Ascending aorta (tissue), 2 donors: ENCODE data around the gene FNDC7. TPM values are rescaled to one million over a fixed set of nuclear protein-coding genes. Genes with fewer than 3 reads are reported as not detected.
"Not testable (repeated sequence)": the region's sequence is repeated elsewhere in the genome, so short reads cannot be mapped to it uniquely, and the experiment has no call there.

ENCODE experiments used
- DNase-seq, 2 donors: peaks; one replicate each; pipeline ENCODE4 v3.0.0-alpha.2; 2019; ENCODE audit warnings: low spot score in 2 of 2
- H3K27ac ChIP-seq, 2 donors: fragments of 200-600 bp; sonication (generic); one replicate each; pipeline ENCODE4 v1.5.1; 2016 to 2017; ENCODE audit warnings: mild to moderate bottlenecking in 1 of 2
- H3K27me3 ChIP-seq: fragments of 200-600 bp; sonication (generic); one replicate; pipeline ENCODE4 v1.5.1; 2017
- H3K36me3 ChIP-seq, 2 donors: fragments of 200-600 bp; sonication (generic); one replicate each; pipeline ENCODE4 v1.5.1; 2016
- H3K4me1 ChIP-seq, 2 donors: fragments of 200-600 bp; sonication (generic); one replicate each; pipeline ENCODE4 v1.5.1; 2016 to 2017; ENCODE audit warnings: mild to moderate bottlenecking in 1 of 2
- H3K4me3 ChIP-seq, 2 donors: fragments of 200-600 bp; sonication (generic); one replicate each; pipeline ENCODE4 v1.5.1; 2016 to 2017; ENCODE audit warnings: mild to moderate bottlenecking in 1 of 2
- H3K9me3 ChIP-seq, 2 donors: fragments of 200-600 bp; sonication (generic); one replicate each; pipeline ENCODE4 v1.5.1; 2016
- intact Hi-C: fragments of 100-400 bp; cut with DNase I; formaldehyde crosslinking; loops from one replicate; pipeline ENCODE4 v1.15.1; 2023
- total RNA-seq: library from RNA; depleted of rRNA; stranded (reverse); fragments of >200 nt; gene quantifications from one replicate; pipeline ENCODE4 v1.1.0, GENCODE V29; 2016
- TF ChIP-seq, protein P1 (sequence below), 3 experiments: fragments of 200-600 bp in 2 of 3; fragments of 450-650 bp in 1 of 3; sonication (generic) in 2 of 3; IDR thresholded peaks; one replicate each; pipeline ENCODE4 v1.5.1; 2016 to 2019; ENCODE audit warnings: antibody characterized with exemption in 3 of 3, mild to moderate bottlenecking in 1 of 3, moderate library complexity in 1 of 3

The FNDC7 gene
- total RNA-seq, 1 donor from 2014 or later, result not detected

DNA sequence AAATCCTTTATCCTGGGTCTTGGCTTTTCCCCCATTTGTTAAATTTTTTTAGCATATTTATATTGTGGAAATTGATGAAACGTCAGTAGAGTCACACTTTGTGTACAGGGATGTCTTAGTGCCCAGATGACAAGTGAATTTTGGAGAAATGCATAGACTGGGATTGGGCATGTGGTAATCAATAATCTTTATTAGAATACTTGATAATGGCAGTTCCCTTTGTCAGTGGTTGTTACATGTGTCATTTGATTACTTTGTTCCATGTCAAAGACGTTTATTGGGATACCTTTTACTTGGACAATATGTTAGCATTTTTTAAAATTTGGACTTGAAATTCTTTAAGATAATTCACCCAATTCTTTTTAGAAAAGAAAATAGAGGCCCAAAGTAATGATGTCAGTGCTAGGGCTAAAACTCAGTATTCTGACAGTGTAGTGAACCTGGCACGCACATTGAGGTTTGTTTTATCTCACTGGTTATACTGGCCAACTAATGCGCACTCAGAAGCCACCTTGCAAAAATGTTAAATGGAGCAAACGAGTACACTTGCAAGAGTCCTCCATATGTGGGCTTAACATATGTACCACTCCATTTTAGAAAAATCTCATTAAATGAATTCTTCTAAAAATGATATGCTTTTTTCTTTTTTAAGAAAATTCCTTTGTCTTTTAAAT lies 11.4 kb upstream of the FNDC7 start:
- TF ChIP-seq, protein P1, sequence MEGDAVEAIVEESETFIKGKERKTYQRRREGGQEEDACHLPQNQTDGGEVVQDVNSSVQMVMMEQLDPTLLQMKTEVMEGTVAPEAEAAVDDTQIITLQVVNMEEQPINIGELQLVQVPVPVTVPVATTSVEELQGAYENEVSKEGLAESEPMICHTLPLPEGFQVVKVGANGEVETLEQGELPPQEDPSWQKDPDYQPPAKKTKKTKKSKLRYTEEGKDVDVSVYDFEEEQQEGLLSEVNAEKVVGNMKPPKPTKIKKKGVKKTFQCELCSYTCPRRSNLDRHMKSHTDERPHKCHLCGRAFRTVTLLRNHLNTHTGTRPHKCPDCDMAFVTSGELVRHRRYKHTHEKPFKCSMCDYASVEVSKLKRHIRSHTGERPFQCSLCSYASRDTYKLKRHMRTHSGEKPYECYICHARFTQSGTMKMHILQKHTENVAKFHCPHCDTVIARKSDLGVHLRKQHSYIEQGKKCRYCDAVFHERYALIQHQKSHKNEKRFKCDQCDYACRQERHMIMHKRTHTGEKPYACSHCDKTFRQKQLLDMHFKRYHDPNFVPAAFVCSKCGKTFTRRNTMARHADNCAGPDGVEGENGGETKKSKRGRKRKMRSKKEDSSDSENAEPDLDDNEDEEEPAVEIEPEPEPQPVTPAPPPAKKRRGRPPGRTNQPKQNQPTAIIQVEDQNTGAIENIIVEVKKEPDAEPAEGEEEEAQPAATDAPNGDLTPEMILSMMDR (IDR thresholded peaks at IDR 0.05), result no peak
- Histone ChIP-seq H3K27me3 (no peaks in the 10 kb centered on the region), H3K4me1 (peaks cover 0 to 6% of the 10 kb centered on the region in 2 donors), H3K9me3 (no peaks in the 10 kb centered on the region), H3K4me3 (no peak overlapping the region), H3K36me3 (peaks cover 35 to 54% of the 10 kb centered on the region in 2 donors), H3K27ac (no peak overlapping the region)
- no peak for DNase-seq
- intact Hi-C loops, result no loop called here

DNA sequence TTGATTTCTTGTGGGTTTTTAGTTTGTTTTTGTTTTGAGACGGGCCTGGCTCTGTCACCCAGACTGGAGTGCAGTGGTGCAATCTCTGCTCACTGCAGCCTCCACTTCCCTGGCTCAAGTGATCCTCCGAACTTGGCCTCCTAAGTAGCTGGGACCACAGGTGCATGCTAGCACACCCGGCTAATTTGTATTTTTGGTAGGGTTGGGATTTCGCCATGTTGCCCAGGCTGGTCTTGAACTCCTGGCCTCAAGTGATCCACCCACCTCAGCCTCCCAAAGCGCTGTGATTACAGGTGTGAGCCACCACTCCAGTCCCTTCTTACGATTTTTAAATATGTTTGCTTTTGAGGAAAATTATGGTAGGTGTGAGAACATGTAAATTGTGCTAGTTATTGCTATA lies 10.6 kb upstream of the FNDC7 start:
- intact Hi-C loops, DNase-seq, H3K4me1 ChIP-seq, H3K9me3 ChIP-seq, H3K27me3 ChIP-seq, H3K27ac ChIP-seq, H3K4me3 ChIP-seq: not testable (repeated sequence)
- H3K36me3 ChIP-seq, result peaks cover 27 to 46% of the 10 kb centered on the region in 2 donors

DNA sequence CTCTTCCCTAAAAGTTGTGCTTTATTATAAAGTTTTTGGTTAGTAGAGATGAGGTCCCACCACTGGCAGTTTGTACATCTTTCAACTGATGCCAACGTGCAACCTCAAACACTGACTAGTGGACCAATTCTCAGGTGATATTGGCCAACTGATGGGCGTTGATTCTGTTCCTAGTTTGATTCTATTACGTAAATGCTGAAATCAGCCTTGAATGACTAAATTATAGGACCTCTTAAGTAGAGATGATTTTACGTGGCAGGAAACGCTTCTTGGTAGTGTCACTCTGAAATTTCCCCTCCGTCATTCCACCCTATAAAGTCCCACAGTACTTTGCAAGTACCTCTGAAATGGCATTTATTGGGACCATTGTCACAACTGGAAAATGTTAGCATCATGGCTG lies 8.8 kb upstream of the FNDC7 start:
- TF ChIP-seq, protein P1 (IDR thresholded peaks at IDR 0.05), result no peak

GRCh38 chr1:108704496-108704895 lies 8.2 kb upstream of the FNDC7 start:
- TF ChIP-seq, protein P1 (IDR thresholded peaks at IDR 0.05), result no peak
- Histone ChIP-seq H3K4me1 (peaks cover 0 to 6% of the 10 kb centered on the region in 2 donors), H3K9me3 (no peaks in the 10 kb centered on the region), H3K27me3 (no peaks in the 10 kb centered on the region), H3K36me3 (peaks cover 6 to 22% of the 10 kb centered on the region in 2 donors), H3K27ac (peak overlapping the region in 1 of 2 donors; percentile 21), H3K4me3 (no peak overlapping the region)
- DNase-seq, result no peak
- intact Hi-C loops, result no loop called here

More for the DNA sequence above, 8.8 kb upstream of the FNDC7 start:
- H3K4me1 ChIP-seq, result peaks cover 0 to 6% of the 10 kb centered on the region in 2 donors
- peak overlapping the region in 1 of 2 donors; percentile 21 for H3K27ac ChIP-seq
- no peak for DNase-seq
- intact Hi-C loops, result no loop called here
- peaks cover 11 to 28% of the 10 kb centered on the region in 2 donors for H3K36me3 ChIP-seq
- H3K4me3 ChIP-seq, result no peak overlapping the region
- H3K9me3 ChIP-seq, result no peaks in the 10 kb centered on the region
- H3K27me3 ChIP-seq, result no peaks in the 10 kb centered on the region

- Histone ChIP-seq H3K9me3 (no peaks in the 10 kb centered on the region), H3K4me1 (peaks cover 0 to 6% of the 10 kb centered on the region in 2 donors), H3K27me3 (no peaks in the 10 kb centered on the region), H3K27ac (no peak overlapping the region), H3K36me3 (peaks cover 0 to under 1% of the 10 kb centered on the region in 2 donors), H3K4me3 (no peak overlapping the region)
- intact Hi-C loops, result no loop called here
- DNase-seq, result no peak
- TF ChIP-seq, protein P1 (IDR thresholded peaks at IDR 0.05), result no peak
Observed at GRCh38 chr1:108706643-108707042, 6.1 kb upstream of the FNDC7 start.

- H3K27ac ChIP-seq, result no peak overlapping the region
- no peak overlapping the region for H3K4me3 ChIP-seq
- no peaks in the 10 kb centered on the region for H3K36me3 ChIP-seq
- H3K9me3 ChIP-seq, result no peaks in the 10 kb centered on the region
- H3K27me3 ChIP-seq, result no peaks in the 10 kb centered on the region
- intact Hi-C loops, result no loop called here
- H3K4me1 ChIP-seq, result peaks cover 0 to 6% of the 10 kb centered on the region in 2 donors
- no peak for DNase-seq
- TF ChIP-seq, protein P1 (IDR thresholded peaks at IDR 0.05), result peak in 1 of 3 experiments; percentile 15
Observed at GRCh38 chr1:108708691-108709660, 3.7 kb upstream of the FNDC7 start.
